T1000 (cell line): ENCODE results near the gene MEF2B.
"Not testable (repeated sequence)": the region's sequence is repeated elsewhere in the genome, so short reads cannot be mapped to it uniquely, and the experiment has no call there.

Experiments used
- DNase-seq: peaks from one replicate; lab custom pipeline; 2025; ENCODE audit warnings: mixed read lengths; lab: John Stamatoyannopoulos, UW

The MEF2B gene

GRCh38 chr19:19155495-19156219 is 14.4 kb downstream of the MEF2B start:
- no peak for DNase-seq

GRCh38 chr19:19154768-19155494 is 15.1 kb downstream of the MEF2B start:
- DNase-seq = no peak

GRCh38 chr19:19152668-19153384 is 17.2 kb downstream of the MEF2B start:
- no peak for DNase-seq

GRCh38 chr19:19151418-19151817 is 18.6 kb downstream of the MEF2B start:
- DNase-seq = no peak

- no peak for DNase-seq
These were observed 20.6 kb downstream of the MEF2B start for GRCh38 chr19:19149435-19149834.

- not testable (repeated sequence) for DNase-seq
These were observed 21.6 kb downstream of the MEF2B start for GRCh38 chr19:19148504-19148903.

- no peak for DNase-seq
These were observed 22.7 kb downstream of the MEF2B start for GRCh38 chr19:19147344-19147743.

GRCh38 chr19:19146865-19147264 is 23.2 kb downstream of the MEF2B start:
- DNase-seq = no peak

- DNase-seq = peak; percentile 67
These were observed 24.1 kb downstream of the MEF2B start for GRCh38 chr19:19145684-19146608.

GRCh38 chr19:19145281-19145680 is 24.8 kb downstream of the MEF2B start:
- no peak for DNase-seq

- no peak for DNase-seq
These were observed 27.7 kb downstream of the MEF2B start for GRCh38 chr19:19142347-19142746.

- no peak for DNase-seq
These were observed 29.6 kb downstream of the MEF2B start for GRCh38 chr19:19140476-19140875.

- no peak for DNase-seq
These were observed 30.2 kb downstream of the MEF2B start for GRCh38 chr19:19139876-19140229.

- DNase-seq = peak; percentile 96
These were observed 31.7 kb downstream of the MEF2B start, which contains the start of gene TMEM161A for GRCh38 chr19:19138109-19138981. Gene TMEM161A, minus strand, starts transcription at chr19:19138478. Its CDS starts 50 bp downstream, at chr19:19138428.

GRCh38 chr19:19137556-19138108 is 32.4 kb downstream of the MEF2B start:
- no peak for DNase-seq

GRCh38 chr19:19135713-19136112 is 34.4 kb downstream of the MEF2B start:
- not testable (repeated sequence) for DNase-seq

GRCh38 chr19:19134687-19135158 is 35.3 kb downstream of the MEF2B start:
- DNase-seq = no peak

- DNase-seq = no peak
These were observed 36.1 kb downstream of the MEF2B start for GRCh38 chr19:19133985-19134384.

GRCh38 chr19:19132912-19133311 is 37.2 kb downstream of the MEF2B start:
- no peak for DNase-seq

GRCh38 chr19:19131989-19132388 is 38.1 kb downstream of the MEF2B start:
- DNase-seq = no peak
